GM21381 (cell line): ENCODE measurements around the gene GPBP1L1.
A peak's percentile ranks its signal among the peaks of the same experiment; 100 is the strongest.
"Not testable (repeated sequence)": the region's sequence is repeated elsewhere in the genome, so short reads cannot be mapped to it uniquely, and the experiment has no call there.

Experiments
- ATAC-seq: cut with Tn5 transposase; IDR thresholded peaks from one replicate; pipeline ENCODE4 v1.9.1; 2021; ENCODE audit warnings: mild to moderate bottlenecking, moderate library complexity; ENCODE audit not compliant: unreplicated experiment

The GPBP1L1 gene

GRCh38 chr1:45604239-45604638 lies 82.1 kb downstream of the GPBP1L1 start:
- no peak for ATAC-seq

DNA sequence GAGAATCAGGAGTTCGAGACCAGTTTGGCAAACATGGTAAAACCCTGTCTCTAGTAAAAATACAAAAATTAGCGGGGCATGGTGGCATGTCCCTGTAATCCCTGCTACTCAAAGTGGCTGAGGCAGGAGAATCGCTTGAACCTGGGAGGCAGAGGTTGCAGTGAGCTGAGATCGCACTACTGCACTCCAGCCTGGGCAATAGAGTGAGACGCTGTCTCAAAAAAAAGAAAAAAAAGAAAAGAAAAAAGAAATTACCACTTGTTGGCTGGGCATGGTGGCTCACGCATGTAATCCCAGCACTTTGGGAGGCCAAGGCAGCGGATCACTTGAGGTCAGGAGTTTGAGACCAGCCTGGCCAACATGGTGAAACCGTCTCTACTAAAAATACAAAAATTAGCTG lies 89.6 kb downstream of the GPBP1L1 start:
- ATAC-seq: not testable (repeated sequence)

DNA sequence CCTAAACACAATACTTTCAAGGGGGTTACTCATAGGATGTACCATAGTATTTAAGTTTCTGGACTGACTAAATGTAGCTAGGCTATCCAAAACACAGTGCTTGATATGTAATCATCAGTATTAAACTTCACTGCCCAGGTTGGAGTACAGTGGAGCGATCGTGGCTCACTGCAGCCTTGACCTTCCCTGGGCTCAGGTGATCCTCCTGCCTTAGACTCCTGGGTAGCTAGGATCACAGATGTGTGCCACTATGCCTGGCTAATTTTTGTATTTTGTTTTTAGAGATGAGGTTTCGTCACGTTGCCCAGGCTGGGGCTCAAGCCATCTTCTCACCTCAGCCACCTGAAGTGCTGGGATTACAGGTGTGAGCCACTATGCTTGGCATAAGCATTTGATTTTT lies 91.9 kb downstream of the GPBP1L1 start:
- ATAC-seq: no peak

GRCh38 chr1:45589861-45590260 lies 96.5 kb downstream of the GPBP1L1 start:
- no peak for ATAC-seq

DNA sequence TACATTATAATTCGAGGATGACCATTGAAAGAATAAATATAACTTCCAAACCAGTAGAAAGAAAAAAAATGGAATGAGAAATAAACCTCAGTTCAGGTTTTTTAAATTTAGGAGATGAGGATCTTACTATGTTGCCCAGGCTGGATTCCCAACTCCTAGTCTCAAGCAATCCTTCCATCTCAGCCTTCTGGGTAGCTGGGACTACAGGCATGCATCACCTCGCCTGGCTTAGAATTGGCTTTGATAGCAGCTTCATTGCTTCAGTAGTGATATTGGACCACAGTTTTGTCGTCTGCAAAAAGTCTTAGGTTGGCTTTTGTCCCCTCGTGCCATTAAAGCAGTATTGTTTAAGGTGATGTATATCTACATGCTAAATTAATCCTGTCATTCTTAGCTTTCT lies 99.6 kb downstream of the GPBP1L1 start:
- no peak for ATAC-seq

DNA sequence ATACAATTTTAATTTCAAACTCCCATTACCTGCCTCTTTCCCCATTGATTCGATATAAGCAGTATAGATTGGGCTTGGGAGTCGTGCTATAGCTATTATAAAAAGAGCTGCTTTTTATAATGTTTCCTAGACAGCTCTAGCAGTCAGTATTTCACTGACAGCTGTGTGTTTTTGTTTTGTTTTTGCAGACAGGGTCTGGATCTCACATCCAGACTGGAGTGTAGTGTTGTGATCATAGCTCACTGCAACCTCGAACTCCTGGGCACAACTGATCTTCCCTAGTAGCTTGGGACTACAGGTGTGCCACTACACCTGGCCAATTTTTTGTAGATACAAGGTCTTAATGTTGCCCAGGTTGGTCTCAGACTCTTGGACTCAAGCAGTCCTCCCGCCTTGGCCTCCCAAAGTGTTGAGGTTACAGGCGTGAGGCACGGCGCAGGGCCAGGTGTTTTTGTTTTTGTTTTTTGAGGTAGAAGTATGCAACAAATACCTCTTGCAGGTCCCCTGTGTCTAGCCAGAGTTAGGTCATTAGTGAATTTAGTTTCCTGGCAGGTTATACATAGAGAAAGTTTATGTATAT lies 100.7 kb downstream of the GPBP1L1 start:
- ATAC-seq: no peak

DNA sequence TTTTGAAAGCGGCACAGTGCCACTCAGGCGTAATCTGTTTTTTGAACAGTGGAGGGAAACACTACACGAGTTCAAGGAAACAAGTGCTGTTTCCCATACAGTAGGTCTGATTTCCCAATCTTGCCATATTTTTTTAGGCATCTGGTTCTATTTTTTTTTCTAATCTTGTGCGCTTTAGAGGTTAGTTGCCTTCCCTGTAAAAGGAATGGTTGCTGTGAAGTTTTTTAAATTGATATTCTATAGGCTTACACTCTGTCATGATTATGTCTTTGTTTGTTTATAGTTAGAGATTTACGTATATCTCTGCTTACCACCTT lies 101.3 kb downstream of the GPBP1L1 start:
- no peak for ATAC-seq

GRCh38 chr1:45584351-45585109 lies 101.8 kb downstream of the GPBP1L1 start:
- ATAC-seq: peak; percentile 32

GRCh38 chr1:45583666-45584350 lies 102.5 kb downstream of the GPBP1L1 start, which contains the start of gene NASP:
Gene NASP (plus strand): TSS chr1:45584041. CDS start chr1:45584147, 106 bp downstream.
- ATAC-seq: peak; percentile 41

- ATAC-seq: peak; percentile 65
Observed at GRCh38 chr1:45583264-45583665, 103.1 kb downstream of the GPBP1L1 start.
